ENCODE data around the gene DIAPH2. TPM values are rescaled to one million over a fixed set of nuclear protein-coding genes. Genes with fewer than 3 reads are reported as not detected.

Gene DIAPH2
- total RNA-seq, 2 donors from 2014 or later, result 42.4 to 66.0 TPM

- no peak for ATAC-seq (ENCODE audit: insufficient number of reproducible peaks, low FRiP score, low read depth)
Observed at GRCh38 chrX:97504431-97504830, 819.8 kb downstream of the DIAPH2 start.

GRCh38 chrX:97517763-97518162, 833.1 kb downstream of the DIAPH2 start:
- Histone ChIP-seq H3K9me3 (no peaks in the 10 kb centered on the region), H3K27me3 (replicated peaks; ENCODE audit: insufficient read depth) (no peaks in the 10 kb centered on the region), H3K27ac (no peak overlapping the region), H3K4me3 (no peak overlapping the region), H3K4me1 (ENCODE audit: control insufficient read depth in 1 of 2, low read depth in 2 of 2) (no peaks in the 10 kb centered on the region), H3K36me3 (no peaks in the 10 kb centered on the region)
- DNase-seq (ENCODE audit: low spot score) (no peak), ATAC-seq (ENCODE audit: insufficient number of reproducible peaks, low FRiP score, low read depth) (no peak)
- TF ChIP-seq CTCF (IDR thresholded peaks at IDR 0.05), result no peak

More at GRCh38 chrX:97504431-97504830, 819.8 kb downstream of the DIAPH2 start:
- Histone ChIP-seq H3K9me3 (no peaks in the 10 kb centered on the region), H3K4me1 (ENCODE audit: control insufficient read depth in 1 of 2, low read depth in 2 of 2) (no peaks in the 10 kb centered on the region), H3K27ac (no peak overlapping the region), H3K27me3 (replicated peaks; ENCODE audit: insufficient read depth) (no peaks in the 10 kb centered on the region), H3K36me3 (no peaks in the 10 kb centered on the region), H3K4me3 (no peak overlapping the region)
- no peak for TF ChIP-seq CTCF (IDR thresholded peaks at IDR 0.05)
- no peak for DNase-seq (ENCODE audit: low spot score)

- DNase-seq (ENCODE audit: low spot score) (no peak), ATAC-seq (ENCODE audit: insufficient number of reproducible peaks, low FRiP score, low read depth) (no peak)
- H3K4me3 ChIP-seq, result no peak overlapping the region
Observed at GRCh38 chrX:97522307-97522706, 837.7 kb downstream of the DIAPH2 start.

GRCh38 chrX:97524340-97524739, 839.7 kb downstream of the DIAPH2 start:
- no peak for ATAC-seq (ENCODE audit: insufficient number of reproducible peaks, low FRiP score, low read depth)
- Histone ChIP-seq H3K36me3 (no peaks in the 10 kb centered on the region), H3K4me3 (no peak overlapping the region), H3K27me3 (replicated peaks; ENCODE audit: insufficient read depth) (no peaks in the 10 kb centered on the region), H3K9me3 (no peaks in the 10 kb centered on the region), H3K27ac (no peak overlapping the region), H3K4me1 (ENCODE audit: control insufficient read depth in 1 of 2, low read depth in 2 of 2) (no peaks in the 10 kb centered on the region)
- DNase-seq (ENCODE audit: low spot score), result no peak
- no peak for TF ChIP-seq CTCF (IDR thresholded peaks at IDR 0.05)

More at GRCh38 chrX:97522307-97522706, 837.7 kb downstream of the DIAPH2 start:
- TF ChIP-seq CTCF (IDR thresholded peaks at IDR 0.05), result no peak
- H3K9me3 ChIP-seq, result no peaks in the 10 kb centered on the region
- H3K36me3 ChIP-seq, result no peaks in the 10 kb centered on the region
- H3K27me3 ChIP-seq (replicated peaks; ENCODE audit: insufficient read depth), result no peaks in the 10 kb centered on the region
- H3K27ac ChIP-seq, result no peak overlapping the region
- no peaks in the 10 kb centered on the region for H3K4me1 ChIP-seq (ENCODE audit: control insufficient read depth in 1 of 2, low read depth in 2 of 2)

GRCh38 chrX:97524997-97525396, 840.4 kb downstream of the DIAPH2 start:
- no peaks in the 10 kb centered on the region for H3K27me3 ChIP-seq (replicated peaks; ENCODE audit: insufficient read depth)
- no peaks in the 10 kb centered on the region for H3K36me3 ChIP-seq
- H3K9me3 ChIP-seq, result no peaks in the 10 kb centered on the region
- no peak for ATAC-seq (ENCODE audit: insufficient number of reproducible peaks, low FRiP score, low read depth)
- no peak for TF ChIP-seq CTCF (IDR thresholded peaks at IDR 0.05)
- H3K4me1 ChIP-seq (ENCODE audit: control insufficient read depth in 1 of 2, low read depth in 2 of 2), result no peaks in the 10 kb centered on the region
- H3K4me3 ChIP-seq, result no peak overlapping the region
- DNase-seq (ENCODE audit: low spot score), result no peak
- no peak overlapping the region for H3K27ac ChIP-seq
